T-helper 1 cell (primary cell): ENCODE data around the gene RYR1.

Experiments used
- DNase-seq, 5 donors: peaks; one replicate each; pipeline ENCODE4 v3.0.0-alpha.2; 2012 to 2020
- total RNA-seq, 4 donors: gene quantifications; one replicate each; lab custom pipeline; 2026; lab: John Stamatoyannopoulos, UW

The RYR1 gene
- total RNA-seq = 1.3 to 4.5 (median 1.9) reads per million in 4 donors

GRCh38 chr19:38433268-38433733, at the start of gene RYR1:
Gene RYR1, plus strand, starts transcription at chr19:38433691. Its CDS starts 139 bp downstream, at chr19:38433830.
- peak in 3 of 5 donors; percentile 17 to 64 (median 23) for DNase-seq

GRCh38 chr19:38383743-38384142, 49.7 kb upstream of the RYR1 start:
- no peak for DNase-seq

- no peak for DNase-seq
Observed at GRCh38 chr19:38384209-38385027, 49.1 kb upstream of the RYR1 start.

- no peak for DNase-seq
Observed at GRCh38 chr19:38385057-38385803, 48.3 kb upstream of the RYR1 start.

- no peak for DNase-seq
Observed at GRCh38 chr19:38385804-38386257, 47.7 kb upstream of the RYR1 start.

GRCh38 chr19:38386300-38386970, 47.1 kb upstream of the RYR1 start:
- no peak for DNase-seq

- no peak for DNase-seq
Observed at GRCh38 chr19:38386971-38387549, 46.4 kb upstream of the RYR1 start.

- peak; percentile 70 to 84 (median 78) for DNase-seq
Observed at GRCh38 chr19:38387550-38388348, 45.7 kb upstream of the RYR1 start, which contains the start of gene GGN. Gene GGN, minus strand, starts transcription at chr19:38388034. Its CDS starts 773 bp downstream, at chr19:38387261.

GRCh38 chr19:38388349-38389100, 45.0 kb upstream of the RYR1 start, which contains the start of gene SPRED3:
Gene SPRED3, plus strand, starts transcription at chr19:38388697. Its CDS starts 1,606 bp downstream, at chr19:38390303.
- no peak for DNase-seq

GRCh38 chr19:38389101-38389925, 44.2 kb upstream of the RYR1 start:
- no peak for DNase-seq

- no peak for DNase-seq
Observed at GRCh38 chr19:38389957-38390924, 43.2 kb upstream of the RYR1 start.

GRCh38 chr19:38391911-38392464, 41.5 kb upstream of the RYR1 start:
- DNase-seq = no peak

- DNase-seq = no peak
Observed at GRCh38 chr19:38392707-38393308, 40.7 kb upstream of the RYR1 start.

GRCh38 chr19:38394488-38394887, 39.0 kb upstream of the RYR1 start:
- peak in 4 of 5 donors; percentile 56 to 75 (median 60) for DNase-seq

GRCh38 chr19:38395381-38396114, 37.9 kb upstream of the RYR1 start:
- DNase-seq = peak in 2 of 5 donors; percentile 29 to 74

- DNase-seq = no peak
Observed at GRCh38 chr19:38399081-38399480, 34.4 kb upstream of the RYR1 start.

- DNase-seq = no peak
Observed at GRCh38 chr19:38399537-38399936, 34.0 kb upstream of the RYR1 start.
